ENCODE measurements around the gene ORC5.

GRCh38 chr7:104174798-104175197 lies 33.0 kb downstream of the ORC5 start:
- TF ChIP-seq CTCF (conservative IDR thresholded peaks at IDR 0.05) (no peak), ZFX (IDR thresholded peaks at IDR 0.05) (no peak)
